Colonic mucosa (tissue), 4 donors: ENCODE measurements around the gene EHBP1. TPM values are rescaled to one million over a fixed set of nuclear protein-coding genes. Genes with fewer than 3 reads are reported as not detected.

Source experiments
- DNase-seq: peaks from one replicate; pipeline ENCODE4 v3.0.0-alpha.2; 2020
- H3K27ac ChIP-seq: fragments of 200-600 bp; one replicate; pipeline ENCODE4 v1.8.0; 2021
- H3K27me3 ChIP-seq: fragments of 200-600 bp; one replicate; pipeline ENCODE4 v1.8.0; 2021
- H3K36me3 ChIP-seq: fragments of 200-600 bp; one replicate; pipeline ENCODE4 v1.8.0; 2021
- H3K4me1 ChIP-seq: fragments of 200-600 bp; one replicate; pipeline ENCODE4 v1.8.0; 2021; ENCODE audit warnings: mild to moderate bottlenecking
- H3K4me3 ChIP-seq: fragments of 200-600 bp; one replicate; pipeline ENCODE4 v1.8.0; 2021
- H3K9ac ChIP-seq, 2 donors: one replicate each; pipeline ENCODE4 v1.7.0; 2013; ENCODE audit warnings: control low read depth in 2 of 2, low read depth in 2 of 2, low read length in 2 of 2
- H3K9me3 ChIP-seq: fragments of 200-600 bp; one replicate; pipeline ENCODE4 v1.8.0; 2021
- intact Hi-C: fragments of 100-400 bp; cut with DNase I; formaldehyde crosslinking; loops from one replicate; pipeline ENCODE4 v1.14.1; 2022
- total RNA-seq, 2 donors: library from RNA; stranded (reverse); fragmentation: NEBNext Ultra II Directional in 1 of 2; extraction: Animal tissue kit (Norgen Biotek cat#: 25700) in 1 of 2; gene quantifications; one replicate each; pipeline ENCODE4 v1.2.1, GENCODE V29; 2021
- TF ChIP-seq, protein P1 (sequence below): fragments of 200-600 bp; IDR thresholded peaks from one replicate; pipeline ENCODE4 v1.8.0; 2022; ENCODE audit warnings: antibody characterized with exemption, mild to moderate bottlenecking
- donor health status: healthy.
- donor health status: DM: no; HTN: no; CAD: no.
- donor health status: DM: no; HTN: no; CAD: no.

EHBP1 gene
- total RNA-seq, 2 donors from 2014 or later = 23.6 to 32.7 TPM

- H3K9me3 ChIP-seq = no peaks in the 10 kb centered on the region
- no peak overlapping the region for H3K9ac ChIP-seq
- DNase-seq = no peak
- intact Hi-C loops = no loop called here
- no peaks in the 10 kb centered on the region for H3K36me3 ChIP-seq
- H3K4me3 ChIP-seq = peak overlapping the region; percentile 19
- TF ChIP-seq, protein P1, sequence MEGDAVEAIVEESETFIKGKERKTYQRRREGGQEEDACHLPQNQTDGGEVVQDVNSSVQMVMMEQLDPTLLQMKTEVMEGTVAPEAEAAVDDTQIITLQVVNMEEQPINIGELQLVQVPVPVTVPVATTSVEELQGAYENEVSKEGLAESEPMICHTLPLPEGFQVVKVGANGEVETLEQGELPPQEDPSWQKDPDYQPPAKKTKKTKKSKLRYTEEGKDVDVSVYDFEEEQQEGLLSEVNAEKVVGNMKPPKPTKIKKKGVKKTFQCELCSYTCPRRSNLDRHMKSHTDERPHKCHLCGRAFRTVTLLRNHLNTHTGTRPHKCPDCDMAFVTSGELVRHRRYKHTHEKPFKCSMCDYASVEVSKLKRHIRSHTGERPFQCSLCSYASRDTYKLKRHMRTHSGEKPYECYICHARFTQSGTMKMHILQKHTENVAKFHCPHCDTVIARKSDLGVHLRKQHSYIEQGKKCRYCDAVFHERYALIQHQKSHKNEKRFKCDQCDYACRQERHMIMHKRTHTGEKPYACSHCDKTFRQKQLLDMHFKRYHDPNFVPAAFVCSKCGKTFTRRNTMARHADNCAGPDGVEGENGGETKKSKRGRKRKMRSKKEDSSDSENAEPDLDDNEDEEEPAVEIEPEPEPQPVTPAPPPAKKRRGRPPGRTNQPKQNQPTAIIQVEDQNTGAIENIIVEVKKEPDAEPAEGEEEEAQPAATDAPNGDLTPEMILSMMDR = no peak
- H3K27me3 ChIP-seq = peaks cover 98% of the 10 kb centered on the region
- H3K4me1 ChIP-seq = peaks cover 20% of the 10 kb centered on the region
- H3K27ac ChIP-seq = no peak overlapping the region
Observed at GRCh38 chr2:63053081-63053888, 347.8 kb downstream of the EHBP1 start.

DNA sequence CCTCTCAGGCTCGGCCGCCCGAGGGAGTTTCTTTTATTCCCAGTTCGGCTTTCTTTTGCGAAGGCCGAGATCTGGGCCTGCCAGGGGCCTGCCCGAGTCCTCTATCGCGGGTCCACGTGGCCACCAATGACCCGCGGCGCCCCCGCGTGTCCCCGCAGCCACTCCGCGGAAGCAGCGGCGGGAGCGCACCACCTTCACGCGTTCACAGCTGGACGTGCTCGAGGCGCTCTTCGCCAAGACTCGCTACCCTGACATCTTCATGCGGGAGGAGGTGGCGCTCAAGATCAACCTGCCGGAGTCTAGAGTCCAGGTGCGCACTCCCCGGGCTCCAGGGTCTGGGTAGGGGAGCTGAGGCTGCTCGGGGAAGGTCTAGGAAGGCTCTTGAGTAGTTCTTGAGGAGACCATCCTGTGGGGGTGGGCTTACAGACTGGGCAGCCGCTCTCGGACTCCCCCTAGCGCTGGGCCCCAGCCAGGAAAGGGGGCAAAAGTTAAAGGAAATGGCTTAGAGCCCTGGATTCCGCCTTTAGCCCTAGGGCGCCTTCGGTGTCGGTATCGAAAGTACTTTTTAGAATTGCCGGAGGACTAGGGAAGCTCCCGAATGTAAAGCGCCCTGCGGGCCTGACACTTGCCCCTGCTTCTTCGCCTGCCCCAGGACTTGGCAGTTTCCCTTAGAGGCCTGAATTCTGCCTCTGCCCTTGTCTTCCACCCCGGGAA lies 348.5 kb downstream of the EHBP1 start:
- TF ChIP-seq, protein P1 = no peak
- no peaks in the 10 kb centered on the region for H3K36me3 ChIP-seq

DNA sequence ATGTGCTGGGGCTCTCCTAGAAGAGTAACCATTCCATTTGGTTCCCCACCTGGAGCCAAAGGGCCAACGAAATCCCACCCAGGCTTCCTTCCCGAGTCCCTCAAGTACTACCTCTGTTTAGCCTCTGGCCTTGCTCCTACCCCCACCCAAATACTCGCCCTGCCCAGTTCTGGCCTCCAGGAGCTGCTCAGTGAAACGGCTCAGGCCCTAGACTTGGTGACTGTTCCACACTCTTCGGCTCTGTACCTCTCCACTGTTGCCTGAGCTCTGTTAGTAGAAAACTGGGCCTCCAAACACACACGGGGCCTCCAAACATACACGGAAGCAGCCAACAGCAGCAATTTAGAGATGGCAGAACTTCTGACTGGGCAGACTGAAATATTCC lies 349.3 kb downstream of the EHBP1 start:
- H3K27me3 ChIP-seq = peaks cover 98% of the 10 kb centered on the region
- DNase-seq = no peak
- intact Hi-C loops = no loop called here
- H3K27ac ChIP-seq = no peak overlapping the region
- H3K9me3 ChIP-seq = no peaks in the 10 kb centered on the region
- TF ChIP-seq, protein P1 = no peak
- H3K36me3 ChIP-seq = no peaks in the 10 kb centered on the region
- peaks cover 23% of the 10 kb centered on the region for H3K4me1 ChIP-seq
- H3K4me3 ChIP-seq = no peak overlapping the region
- H3K9ac ChIP-seq = no peak overlapping the region

More for the DNA sequence above, 348.5 kb downstream of the EHBP1 start:
- intact Hi-C loops = no loop called here
- Histone ChIP-seq H3K4me1 (peaks cover 19% of the 10 kb centered on the region), H3K27ac (no peak overlapping the region), H3K4me3 (peak overlapping the region; percentile 19), H3K9me3 (no peaks in the 10 kb centered on the region), H3K9ac (peak overlapping the region in 1 of 2 donors; percentile 26), H3K27me3 (peaks cover 98% of the 10 kb centered on the region)
- peak; percentile 42 for DNase-seq

GRCh38 chr2:63055226-63056106 lies 350.0 kb downstream of the EHBP1 start:
- Histone ChIP-seq H3K27ac (no peak overlapping the region), H3K9ac (no peak overlapping the region), H3K4me1 (peaks cover 29% of the 10 kb centered on the region), H3K9me3 (no peaks in the 10 kb centered on the region), H3K27me3 (peaks cover 98% of the 10 kb centered on the region), H3K4me3 (no peak overlapping the region), H3K36me3 (no peaks in the 10 kb centered on the region)
- no peak for DNase-seq
- TF ChIP-seq, protein P1 = no peak
- intact Hi-C loops = no loop called here
